Gastrocnemius medialis (tissue), 4 donors: ENCODE results near the gene RRP8.

Experiments
- CTCF ChIP-seq, 5 experiments: fragments of 450-650 bp in 3 of 5; fragments of 200-600 bp in 2 of 5; sonication (generic) in 2 of 5; IDR thresholded peaks in 4 of 5; conservative IDR thresholded peaks in 1 of 5; 1 replicate in 4 of 5; 2 replicates in 1 of 5; pipeline ENCODE4 v1.5.1; 2016 to 2019; ENCODE audit warnings: antibody characterized with exemption in 5 of 5, mild to moderate bottlenecking in 3 of 5, moderate library complexity in 3 of 5
- POLR2A ChIP-seq, 2 donors: fragments of 450-650 bp; IDR thresholded peaks; one replicate each; pipeline ENCODE4 v1.6.1; 2017; ENCODE audit warnings: antibody characterized with exemption in 2 of 2, mild to moderate bottlenecking in 2 of 2, moderate library complexity in 2 of 2

- no peak for TF ChIP-seq CTCF (IDR thresholded peaks at IDR 0.05 in 4 of 5, conservative IDR thresholded peaks at IDR 0.05 in 1 of 5)
- no peak for TF ChIP-seq POLR2A (IDR thresholded peaks at IDR 0.05)
Measured at GRCh38 chr11:6553634-6554033, 49.8 kb downstream of the RRP8 start.
